UCSD-AML1 (cell line): ENCODE results near the gene CD151.

ENCODE experiments used
- DNase-seq: peaks from one replicate; lab custom pipeline; 2025; ENCODE audit not compliant: unreplicated experiment; lab: John Stamatoyannopoulos, UW

Gene CD151

DNA sequence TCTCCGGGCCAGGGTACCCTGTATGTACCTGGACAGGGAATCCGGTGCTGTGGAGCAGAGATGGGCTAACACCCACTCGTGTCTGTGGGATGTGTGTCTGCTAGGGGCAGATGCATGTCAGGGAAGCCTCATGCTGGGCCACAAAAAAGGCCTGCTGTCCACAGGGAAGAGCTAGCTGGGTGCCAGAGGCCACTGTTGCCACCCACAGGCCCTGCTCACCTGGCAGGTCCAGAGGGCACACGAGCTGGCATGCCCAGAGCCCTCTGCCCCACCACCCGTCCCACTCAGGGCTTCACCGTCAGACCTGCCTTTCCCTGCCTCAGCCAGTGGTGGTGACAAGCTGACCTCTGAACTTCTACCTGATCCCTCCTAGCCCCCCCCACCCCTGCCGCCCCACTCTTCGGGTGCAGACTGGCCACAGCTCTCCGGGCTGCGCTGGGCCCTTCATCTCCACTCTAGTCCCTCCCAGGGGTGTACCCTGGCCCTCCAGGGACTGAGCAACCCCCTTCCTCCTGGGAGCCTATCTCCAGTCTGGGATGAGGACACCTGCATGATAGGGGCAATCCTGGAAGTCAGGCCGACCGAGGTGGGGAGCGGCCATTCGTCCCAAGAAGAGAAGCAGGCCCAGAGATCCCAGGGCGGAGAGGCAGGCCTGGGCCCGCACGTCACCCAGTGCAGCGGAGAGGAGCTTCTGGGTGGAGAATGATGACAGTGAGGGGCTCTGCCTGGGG lies 36.0 kb upstream of the CD151 start:
- DNase-seq = no peak

DNA sequence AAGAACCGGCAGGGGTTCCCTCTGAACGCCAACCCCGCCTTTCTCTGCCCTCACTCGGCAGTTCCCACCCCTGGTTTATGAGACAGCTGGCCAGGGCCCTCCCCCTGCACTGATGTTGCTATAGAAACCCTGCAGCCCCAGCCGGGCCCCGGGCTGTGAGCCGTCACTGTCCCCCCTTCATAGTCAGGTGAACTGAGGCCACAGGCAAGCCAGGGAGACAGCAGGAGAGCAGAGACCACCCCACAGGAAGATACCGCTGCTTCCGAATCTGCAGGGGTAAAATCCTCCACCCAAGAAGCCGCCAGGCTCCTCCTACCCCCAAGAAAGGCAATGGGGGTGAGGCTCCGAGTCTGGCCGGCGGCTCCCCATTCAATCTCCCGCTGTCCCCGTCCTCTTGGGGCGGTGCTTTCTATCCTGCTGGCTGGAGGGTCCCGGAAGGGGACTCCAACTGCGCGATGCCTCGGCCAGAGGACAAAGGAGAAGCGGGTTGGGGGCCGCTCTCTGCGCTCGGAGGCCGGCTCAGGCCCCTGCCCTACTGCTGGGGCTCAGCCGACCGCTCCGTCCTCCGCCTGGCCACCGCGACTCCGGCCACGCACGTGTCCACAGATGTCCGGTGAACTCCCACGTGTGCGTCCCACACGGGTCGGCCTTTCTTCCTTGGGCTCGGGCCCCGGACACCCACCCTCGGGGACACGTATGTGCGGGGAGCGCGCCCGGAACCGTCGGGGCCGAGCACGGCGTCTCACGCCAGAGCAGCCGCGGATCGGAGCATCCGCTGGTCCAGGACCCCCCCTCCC lies 35.3 kb upstream of the CD151 start:
- DNase-seq = peak; percentile 77

DNA sequence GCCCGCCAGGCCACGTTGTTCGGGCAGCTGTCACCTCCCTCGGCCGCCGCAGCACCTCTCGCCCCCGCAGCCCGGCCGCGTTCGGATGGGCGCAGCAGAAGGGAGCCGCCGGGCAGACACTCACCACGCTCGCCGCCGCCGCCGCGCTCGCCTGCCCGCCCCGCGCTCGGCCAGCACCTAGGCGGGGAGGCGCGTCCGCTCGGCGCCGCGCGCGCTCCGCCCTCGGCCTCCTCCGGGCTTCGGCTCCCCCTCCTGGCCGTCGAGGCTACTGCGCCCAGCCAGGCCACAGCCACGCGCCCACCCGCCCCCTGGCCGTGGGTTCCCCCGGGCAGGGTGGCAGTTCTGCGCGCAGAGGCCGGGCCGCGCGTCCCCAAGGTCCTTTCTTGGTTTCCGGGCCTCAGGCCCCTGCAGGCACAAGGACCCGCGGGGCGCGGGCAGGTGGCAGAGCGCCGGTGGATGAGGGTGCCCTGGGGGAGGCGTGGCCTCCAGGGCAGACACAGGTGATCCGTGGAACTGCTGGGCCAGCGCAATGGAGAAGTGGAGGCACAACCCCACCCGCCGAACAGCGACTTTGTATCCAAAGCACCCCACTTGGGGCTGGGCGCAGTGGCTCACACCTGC lies 34.5 kb upstream of the CD151 start, which contains the start of gene SLC25A22:
Gene SLC25A22 (minus strand): TSS at position 189 of the 621 bp plus-strand sequence. CDS start 3,275 bp downstream, outside the sequence.
- peak; percentile 83 for DNase-seq

DNA sequence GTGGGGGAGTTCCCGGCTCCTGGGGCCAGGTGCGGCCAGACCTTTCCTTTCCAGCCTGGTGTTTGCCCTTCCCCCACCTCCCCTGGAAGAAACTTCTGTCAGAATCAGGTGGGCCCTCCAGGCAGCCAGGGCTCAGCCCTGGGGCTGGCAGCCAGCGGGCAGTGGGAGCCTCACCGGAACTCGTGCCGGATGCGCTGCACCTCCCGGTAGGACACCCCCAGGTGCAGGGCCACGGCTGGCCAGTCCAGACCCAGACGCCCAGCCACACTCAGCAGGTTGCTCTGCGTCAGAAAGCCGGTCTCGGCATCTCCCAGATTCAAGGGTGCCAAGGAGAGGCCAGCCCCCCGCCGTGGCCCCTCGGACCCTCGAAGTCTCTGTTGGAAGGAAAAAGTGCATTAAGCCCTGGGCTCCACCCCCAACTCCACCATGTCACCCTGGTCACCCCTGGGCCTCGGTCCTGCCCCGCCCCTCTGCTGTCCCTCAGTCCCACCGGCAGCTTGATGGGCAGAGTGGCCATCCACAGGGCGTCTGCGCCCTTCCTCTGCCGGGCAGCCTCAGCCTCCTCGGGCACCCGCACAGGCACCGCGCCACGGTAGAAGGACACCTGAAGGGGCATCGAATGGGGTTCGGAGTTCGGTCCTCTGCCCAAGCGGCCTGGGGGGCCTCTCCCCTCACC lies 33.0 kb upstream of the CD151 start:
- no peak for DNase-seq

DNA sequence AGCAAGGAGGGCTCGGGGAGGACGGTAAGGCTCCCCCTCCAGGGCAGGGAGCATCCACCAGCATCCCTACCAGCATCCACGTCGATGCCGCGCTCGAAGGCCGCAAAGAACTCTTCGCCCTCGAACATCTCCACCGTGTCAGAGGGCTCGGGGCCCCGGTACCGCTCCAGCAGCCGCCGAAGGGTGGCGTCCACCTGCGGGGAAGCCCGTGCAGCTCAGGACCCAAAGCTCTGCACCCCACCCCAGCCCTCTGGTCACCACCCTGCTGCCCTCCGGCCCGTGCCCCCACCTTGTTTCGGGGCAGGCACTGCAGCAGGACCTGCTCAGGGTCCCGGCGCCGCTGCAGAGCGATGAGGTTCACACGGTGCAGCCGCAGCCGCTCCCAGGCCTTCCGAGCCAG lies 32.3 kb upstream of the CD151 start:
- no peak for DNase-seq

DNA sequence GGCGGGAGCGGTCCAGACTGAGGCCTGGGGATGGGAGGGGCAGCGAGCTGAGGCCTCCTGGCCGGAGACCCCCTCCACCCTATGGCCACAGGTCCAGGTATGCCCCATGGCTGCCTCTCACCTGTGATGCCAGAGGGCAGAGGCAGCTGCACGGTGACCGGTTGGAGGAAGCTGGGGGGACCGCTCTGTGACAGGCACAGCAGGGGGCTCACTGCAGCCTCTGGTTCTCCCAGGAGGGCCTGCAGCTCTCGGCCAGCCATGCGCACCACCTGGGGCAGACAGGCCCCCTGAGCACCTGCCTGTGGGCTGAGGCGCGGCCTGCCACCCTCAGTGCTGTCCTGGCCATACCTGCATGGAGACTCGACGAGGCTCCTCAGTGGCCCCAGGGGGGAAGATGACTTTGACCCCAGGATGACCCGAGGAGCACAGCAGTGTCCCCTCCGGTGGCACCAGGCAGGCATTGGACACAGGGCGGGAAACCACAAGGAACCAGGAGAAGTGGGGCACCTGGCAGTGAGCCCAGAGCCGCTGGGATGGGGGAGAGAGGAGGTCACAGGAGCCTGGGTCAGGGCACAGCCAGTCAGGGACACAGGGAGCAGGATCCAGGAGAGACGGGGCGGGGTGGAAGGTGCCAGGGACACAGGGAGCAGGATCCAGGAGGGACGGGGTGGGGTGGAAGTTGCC lies 31.5 kb upstream of the CD151 start:
- no peak for DNase-seq

DNA sequence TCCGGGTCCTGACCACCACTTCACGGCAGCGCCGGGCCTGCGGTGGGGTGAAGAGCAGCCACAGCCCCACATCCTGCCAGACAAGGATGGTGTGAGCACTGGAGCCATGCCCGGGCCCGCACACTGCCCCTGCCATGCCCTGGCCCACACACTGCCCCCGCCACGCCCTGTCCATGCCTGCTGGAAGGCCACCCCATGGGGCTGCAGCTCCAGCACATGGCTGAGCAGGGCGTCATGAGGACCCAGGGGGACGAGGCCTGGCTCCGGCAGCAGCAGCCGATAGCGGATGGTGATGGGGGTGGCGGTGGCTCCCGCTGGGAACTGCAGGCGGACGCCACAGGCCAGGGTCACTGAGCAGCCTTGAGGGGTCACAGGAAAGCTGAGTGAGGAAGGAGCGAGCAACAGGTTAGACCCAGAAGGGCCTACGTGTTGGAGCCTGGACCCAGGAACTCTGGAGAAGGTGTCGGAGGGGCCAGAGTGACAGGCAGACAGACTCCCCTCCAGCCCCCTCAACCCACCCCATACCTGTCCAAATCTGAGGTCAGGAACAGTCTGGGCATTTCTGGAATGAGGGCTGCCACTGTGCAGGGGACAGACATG lies 30.6 kb upstream of the CD151 start:
- DNase-seq = no peak

DNA sequence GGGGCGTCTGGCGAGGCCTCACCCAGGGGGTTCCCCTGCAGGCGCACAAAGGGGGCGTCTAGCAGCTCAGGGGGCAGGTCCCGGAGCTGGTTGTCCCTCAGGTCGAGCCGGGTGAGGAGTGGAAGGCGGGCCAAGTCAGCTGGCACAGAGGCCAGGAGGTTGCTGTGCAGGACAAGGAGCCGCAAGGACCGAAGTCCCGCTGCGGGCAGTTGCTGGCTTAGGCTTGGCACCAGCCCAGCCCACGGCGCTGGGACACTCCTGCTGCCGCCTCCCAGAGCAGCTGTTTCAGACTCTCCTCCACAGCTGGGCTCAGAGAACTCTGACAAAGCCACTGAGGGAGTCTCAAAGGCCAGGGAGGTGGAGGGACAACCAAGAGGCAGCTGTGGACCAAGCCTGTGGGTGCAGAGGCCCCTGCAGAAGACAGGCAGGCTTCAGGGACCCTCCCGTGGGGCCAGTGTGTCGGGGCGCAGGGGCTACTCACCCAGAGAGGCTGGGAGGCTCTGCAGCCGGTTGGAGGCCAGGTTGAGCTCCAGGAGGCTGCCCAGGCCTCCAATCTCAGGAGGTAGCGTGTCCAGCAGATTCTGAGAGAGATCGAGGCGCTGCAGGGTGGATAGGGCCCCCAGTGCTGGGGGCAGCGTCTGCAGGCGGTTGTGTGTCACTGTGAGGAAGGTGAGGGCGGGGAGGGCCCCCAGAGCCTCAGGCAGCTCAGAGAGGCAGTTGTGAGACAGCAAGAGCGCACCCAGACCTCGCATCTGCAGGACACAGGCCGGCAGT lies 29.9 kb upstream of the CD151 start:
- no peak for DNase-seq

DNA sequence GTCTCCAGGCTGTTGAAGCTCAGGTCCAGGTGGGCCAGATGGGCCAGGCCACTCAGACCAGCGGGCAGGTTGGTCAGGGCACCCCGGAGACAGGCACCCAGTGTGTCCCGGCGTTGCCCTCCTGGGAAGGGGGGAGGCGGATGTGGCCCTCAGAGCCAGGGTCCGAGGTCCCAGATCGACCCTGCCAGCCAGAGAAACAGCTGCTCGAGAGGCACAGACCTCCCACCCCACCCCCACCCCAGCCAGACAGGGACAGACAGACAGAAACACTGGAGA lies 29.3 kb upstream of the CD151 start:
- DNase-seq = no peak

DNA sequence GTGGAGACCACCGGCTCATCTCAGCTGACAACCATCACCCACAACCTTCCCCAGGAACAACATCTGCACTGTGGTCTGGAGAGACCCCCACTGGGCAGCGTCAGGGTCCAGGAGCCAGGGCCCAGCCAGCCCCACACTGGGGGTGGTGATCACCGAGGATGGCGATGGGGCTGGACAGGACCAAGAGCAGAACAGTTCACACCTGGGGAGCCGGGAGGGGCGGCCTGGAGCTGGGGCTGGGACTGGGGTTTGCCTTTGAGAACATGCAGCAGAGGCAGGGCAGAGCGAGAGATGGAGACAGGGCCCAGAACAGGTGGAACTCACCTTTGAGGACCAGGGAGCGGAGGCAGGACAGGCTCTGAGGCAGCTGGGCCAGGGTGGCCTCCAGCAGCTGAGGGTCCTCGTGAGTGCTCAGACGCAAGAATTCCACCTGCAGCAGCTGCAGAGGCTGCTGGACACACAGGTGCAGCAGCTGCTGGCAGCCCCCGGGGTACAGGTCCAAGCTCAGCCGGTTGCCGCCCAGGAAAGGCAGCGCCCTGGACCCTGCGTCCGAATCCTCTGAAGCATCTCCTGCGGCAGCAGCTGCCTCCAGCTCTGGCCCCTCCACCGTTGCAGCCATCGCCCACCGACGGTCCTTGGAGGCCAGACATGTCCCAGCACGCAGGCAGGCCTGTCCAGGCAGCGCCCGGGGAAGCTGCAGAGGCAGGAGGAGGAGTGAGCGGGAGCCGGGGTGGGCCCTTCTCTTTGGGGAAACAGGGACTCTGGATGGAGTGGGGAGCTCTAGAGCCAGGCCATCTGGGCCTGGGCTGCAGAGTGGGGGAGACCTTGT lies 28.8 kb upstream of the CD151 start:
- no peak for DNase-seq

DNA sequence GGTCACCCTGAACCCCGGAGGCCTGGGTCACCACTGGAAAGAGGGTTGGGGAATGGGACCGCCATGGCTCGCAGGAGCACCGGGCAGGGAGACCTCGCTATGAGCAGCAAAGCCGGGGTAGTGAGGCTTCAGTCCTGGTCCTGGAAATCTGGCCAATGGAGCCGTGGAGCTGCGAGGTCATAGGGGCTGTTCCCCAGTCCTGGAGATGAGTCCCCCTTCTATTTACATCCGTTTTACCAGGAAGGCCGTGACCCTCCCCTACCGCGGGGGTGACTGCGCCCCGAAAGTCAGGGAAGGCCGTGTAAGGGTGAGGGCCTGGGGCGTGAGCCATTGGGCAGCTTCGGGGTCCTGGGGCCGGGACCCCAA lies 28.2 kb upstream of the CD151 start:
- DNase-seq = no peak

DNA sequence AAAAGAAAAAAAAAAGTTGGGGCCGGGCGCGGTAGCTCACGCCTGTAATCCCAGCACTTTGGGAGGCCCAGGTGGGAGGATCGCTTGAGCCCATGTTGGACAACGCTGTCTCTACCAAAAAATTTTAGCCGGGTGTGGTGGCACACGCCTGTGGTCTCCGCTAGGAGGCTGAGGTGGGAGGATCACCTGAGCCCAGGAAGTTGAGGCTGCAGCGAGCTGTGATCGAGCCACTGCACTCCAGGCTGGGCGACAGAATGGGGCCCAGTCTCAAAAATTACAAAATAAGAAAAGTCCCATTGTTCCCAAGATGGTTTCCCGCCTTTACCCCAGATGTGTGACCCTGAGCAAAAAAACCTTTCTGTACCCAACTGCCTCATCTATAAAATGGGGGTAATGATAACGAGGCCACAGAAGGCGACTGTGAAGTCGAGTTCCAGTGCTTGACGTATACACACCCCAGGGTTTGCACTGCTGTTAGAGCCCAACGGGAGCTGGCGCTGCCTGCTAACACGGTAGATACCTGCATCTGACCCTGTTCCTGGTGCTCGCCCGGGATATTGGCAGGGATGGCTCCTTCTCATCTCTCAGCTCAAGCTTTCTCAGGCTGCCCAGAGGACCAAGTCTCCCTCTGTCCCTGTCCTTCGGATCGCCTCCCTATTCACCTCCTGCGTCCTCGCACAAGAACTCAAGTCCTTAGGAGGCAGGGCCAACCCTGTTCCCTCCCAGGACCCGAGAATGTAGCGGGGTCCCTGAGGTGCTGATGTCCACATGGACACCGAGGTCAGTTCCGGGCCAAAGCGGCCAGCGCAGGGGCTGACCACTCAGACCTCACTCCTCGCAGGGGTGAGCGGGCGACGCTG lies 24.1 kb upstream of the CD151 start:
- DNase-seq = no peak

DNA sequence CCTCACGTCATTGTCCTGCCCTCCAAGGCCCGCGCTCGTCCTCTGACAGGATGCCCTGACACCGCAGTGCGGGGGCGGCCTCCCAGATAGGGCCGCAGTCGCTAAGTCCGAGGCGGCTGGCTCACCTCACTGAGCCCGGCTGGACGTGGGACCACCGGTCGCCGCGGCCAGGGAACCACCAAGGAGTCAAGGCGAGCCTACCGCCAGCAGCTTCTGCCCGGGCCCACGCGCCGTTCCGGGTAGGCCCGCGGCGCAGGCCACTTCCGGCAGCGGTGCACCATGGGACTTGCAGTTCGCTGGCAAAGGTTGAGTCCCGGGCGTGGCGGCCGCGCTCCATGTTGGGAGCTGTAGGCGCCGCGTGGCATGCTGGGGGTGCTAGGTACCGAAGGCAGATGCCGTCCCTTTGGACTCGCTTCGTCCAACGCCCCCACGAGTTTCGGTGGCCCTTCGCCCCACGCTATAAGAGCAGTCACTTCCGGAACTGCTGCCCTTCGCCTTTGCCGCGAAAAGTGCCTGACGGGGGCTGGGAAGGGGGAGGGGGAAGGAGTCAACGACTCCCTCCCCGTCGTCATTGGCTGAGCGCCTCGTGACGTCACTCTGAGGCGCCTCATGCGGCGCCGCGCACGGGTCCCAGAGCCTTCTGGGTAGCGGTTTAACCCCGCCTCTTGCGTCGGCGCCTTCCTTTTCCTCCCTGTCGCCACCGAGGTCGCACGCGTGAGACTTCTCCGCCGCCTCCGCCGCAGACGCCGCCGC lies 23.3 kb upstream of the CD151 start, which contains the start of gene RPLP2:
Gene RPLP2 (plus strand): TSS at position 681 of the 753 bp plus-strand sequence. CDS start 268 bp downstream, outside the sequence.
- DNase-seq = peak; percentile 98

DNA sequence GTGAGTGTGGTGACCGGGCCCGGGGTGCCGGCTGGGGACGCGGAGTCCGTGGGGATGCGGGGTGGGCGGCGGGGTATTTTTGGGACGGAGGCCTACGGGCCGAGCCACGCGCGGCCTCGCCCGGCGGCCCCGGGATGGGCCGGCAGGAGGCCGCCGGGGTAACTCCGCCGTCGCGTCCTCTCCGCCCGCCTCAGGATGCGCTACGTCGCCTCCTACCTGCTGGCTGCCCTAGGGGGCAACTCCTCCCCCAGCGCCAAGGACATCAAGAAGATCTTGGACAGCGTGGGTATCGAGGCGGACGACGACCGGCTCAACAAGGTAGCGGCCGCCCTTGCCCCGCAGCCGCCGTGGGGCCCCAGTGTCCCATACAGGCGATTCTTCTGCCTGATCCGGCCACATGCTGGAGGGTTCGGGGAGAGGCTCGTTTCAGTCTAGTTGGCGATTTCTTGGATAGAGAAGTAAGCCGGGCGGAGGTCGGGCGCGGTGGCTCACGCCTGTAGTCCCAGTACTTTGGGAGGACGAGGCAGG lies 22.6 kb upstream of the CD151 start:
- no peak for DNase-seq

DNA sequence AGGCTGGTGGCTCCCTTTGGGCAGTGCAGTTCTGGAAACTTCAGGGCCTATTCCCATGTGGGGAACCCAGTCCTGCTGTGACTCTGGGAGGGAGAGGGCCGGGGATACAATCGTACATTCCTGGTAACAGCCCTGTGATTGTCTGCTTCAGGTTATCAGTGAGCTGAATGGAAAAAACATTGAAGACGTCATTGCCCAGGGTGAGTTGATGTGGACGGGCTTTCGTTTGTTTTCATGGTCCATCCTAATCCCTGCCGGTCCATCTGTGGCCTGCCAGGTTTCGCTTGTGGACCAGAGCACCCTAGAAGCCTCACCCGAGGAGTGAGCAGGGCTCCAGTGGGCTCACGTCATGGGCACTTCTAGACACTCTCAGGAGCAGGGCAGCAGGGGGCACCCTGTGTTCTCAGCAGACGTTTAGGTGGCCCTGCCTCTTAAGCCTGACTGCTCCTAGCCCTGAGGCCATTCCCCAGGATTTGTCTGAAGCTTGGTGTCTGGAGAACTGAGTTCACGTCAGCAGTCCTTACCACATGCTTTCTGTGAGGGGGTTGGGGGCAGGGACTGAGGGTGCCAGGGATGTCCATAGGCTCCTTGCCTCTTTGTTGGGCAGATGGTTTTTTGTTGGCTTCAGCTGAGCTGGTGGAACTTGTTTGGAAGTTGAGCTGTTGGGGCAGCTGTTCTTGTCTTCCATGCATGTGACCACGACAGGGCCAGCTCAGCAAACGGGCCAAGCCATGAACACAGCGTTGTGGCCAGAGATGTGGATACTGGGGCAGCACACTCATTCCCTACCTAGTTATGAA lies 21.1 kb upstream of the CD151 start:
- peak; percentile 29 for DNase-seq

DNA sequence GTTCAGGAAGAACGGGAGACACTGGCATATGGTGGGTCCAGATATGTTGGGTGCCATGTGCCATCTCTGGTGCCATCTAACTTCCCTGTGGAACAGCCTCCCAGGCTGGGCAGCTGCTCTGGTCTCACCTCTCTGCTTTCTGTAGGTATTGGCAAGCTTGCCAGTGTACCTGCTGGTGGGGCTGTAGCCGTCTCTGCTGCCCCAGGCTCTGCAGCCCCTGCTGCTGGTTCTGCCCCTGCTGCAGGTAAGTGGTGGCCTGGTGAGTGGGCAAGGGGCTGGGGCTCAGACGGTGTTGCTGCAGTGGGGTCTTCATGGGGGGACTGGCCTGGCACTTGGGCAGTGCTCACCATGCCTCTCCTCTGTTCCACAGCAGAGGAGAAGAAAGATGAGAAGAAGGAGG lies 20.4 kb upstream of the CD151 start:
- no peak for DNase-seq
